NCI-H774 (cell line): Measurements from ENCODE around the gene EID2B.

Experiments used
- DNase-seq: peaks from one replicate; lab custom pipeline; 2025; lab: John Stamatoyannopoulos, UW

EID2B gene

GRCh38 chr19:39498798-39499642 lies 33.6 kb downstream of the EID2B start, which contains the start of gene DLL3:
TSS of gene DLL3 (plus strand) at chr19:39498947. CDS start at chr19:39498975, 28 bp downstream.
- peak; percentile 56 for DNase-seq

- peak; percentile 86 for DNase-seq
Measured at GRCh38 chr19:39497996-39498797, 34.5 kb downstream of the EID2B start.

DNA sequence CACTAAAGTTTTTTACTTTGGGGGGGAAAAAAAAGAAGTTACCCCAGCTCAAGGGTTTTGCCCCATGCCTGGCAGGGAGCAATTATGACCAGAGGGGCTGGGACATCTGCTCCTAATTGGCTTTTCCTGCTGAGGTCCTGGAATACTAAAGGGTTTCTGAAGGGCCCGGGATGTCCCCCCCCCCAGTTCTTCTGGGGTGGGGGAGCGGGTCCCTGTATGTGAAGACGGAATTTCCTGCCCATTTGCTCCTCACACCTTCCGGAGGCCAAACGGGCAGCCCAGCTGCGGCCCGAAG lies 35.0 kb downstream of the EID2B start:
- DNase-seq, result no peak

- no peak for DNase-seq
Measured at GRCh38 chr19:39496063-39496462, 36.6 kb downstream of the EID2B start.

DNA sequence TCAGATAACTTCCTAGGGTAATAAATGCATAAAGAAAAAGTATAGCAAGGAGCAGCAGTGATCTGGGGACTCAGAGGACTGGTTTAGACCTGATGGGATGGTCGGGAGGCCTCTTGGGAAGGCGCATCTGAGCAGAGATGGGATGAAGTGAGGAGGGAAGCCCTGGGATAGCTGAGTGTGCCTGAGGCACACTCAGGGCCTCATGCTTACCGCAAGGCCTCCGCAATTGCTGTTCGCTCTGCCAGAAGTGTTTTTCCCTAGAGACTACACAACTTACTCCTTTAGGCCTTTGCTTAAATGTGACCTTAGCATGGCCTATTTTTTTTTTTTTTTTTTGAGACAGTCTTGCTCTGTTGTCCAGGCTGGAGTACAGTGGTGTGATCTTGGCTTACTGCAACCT lies 38.0 kb downstream of the EID2B start:
- DNase-seq, result no peak

DNA sequence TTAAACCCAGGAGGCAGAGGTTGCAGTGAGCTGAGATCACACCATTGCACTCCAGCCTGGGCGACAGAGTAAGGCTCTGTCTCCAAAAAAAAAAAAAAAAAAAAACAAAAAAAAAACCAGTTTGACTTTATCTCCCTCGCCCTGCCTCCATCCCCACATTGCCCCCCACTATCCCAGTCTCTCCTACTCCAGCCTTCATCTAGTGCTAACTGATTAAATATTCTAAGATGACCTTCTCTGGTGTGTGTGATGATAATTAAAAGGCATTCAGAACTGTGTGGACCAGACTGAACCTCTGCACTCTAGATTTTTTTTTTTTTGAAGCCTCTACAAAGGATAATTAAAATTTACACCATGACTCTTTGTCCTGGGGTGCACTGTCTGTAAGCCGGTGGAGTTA lies 39.9 kb downstream of the EID2B start:
- DNase-seq, result no peak

- no peak for DNase-seq
Measured at GRCh38 chr19:39492225-39492624, 40.4 kb downstream of the EID2B start.

- DNase-seq, result no peak
Measured at GRCh38 chr19:39489756-39490155, 42.9 kb downstream of the EID2B start.

- no peak for DNase-seq
Measured at GRCh38 chr19:39483141-39483540, 49.5 kb downstream of the EID2B start.

DNA sequence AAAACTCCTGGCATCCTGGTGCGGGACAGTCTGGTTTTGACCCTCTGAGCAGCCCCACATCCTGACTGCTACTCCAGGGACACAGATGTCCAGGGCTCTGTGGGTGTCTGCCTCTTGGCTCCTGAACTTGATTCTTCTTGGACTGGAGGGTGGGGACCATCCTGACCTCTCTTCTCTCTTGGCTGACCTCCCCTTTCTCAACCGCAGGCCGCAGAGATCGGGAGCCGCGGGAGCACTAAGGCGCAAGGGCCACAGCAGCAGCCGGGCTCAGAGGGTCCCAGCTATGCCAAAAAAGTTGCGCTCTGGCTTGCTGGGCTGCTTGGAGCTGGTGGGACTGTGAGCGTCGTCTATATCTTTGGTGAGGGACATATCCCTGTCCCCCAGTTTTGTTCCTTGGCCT lies 51.0 kb downstream of the EID2B start:
- DNase-seq, result no peak

DNA sequence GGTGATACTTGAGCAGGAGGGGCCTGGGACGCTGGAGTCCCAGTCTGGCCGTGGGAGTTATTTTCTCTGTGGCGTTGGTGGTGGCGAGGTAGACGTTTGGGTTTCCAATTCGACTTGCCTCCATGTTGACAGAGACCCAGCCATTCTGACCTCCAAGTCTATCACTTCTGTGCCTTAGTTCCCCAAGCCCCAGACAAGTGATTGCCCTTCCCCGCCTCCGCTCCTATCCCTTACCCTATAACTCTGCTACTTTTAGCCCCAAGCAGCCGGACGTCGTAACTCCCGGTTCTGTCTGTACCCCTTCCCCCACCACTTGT lies 51.5 kb downstream of the EID2B start:
- no peak for DNase-seq
